ENCODE results near the gene COL6A1.

COL6A1 gene

GRCh38 chr21:46050668-46051378 lies 69.3 kb downstream of the COL6A1 start:
- no peak for DNase-seq

GRCh38 chr21:46051379-46051770 lies 69.8 kb downstream of the COL6A1 start:
- DNase-seq: no peak

GRCh38 chr21:46051821-46052675 lies 70.5 kb downstream of the COL6A1 start:
- DNase-seq: no peak

- DNase-seq: no peak
Observed at GRCh38 chr21:46052703-46053651, 71.4 kb downstream of the COL6A1 start.

- DNase-seq: no peak
Observed at GRCh38 chr21:46054031-46054430, 72.5 kb downstream of the COL6A1 start.

GRCh38 chr21:46054451-46054881 lies 72.9 kb downstream of the COL6A1 start:
- no peak for DNase-seq
